SIG-M5 (cell line): ENCODE measurements around the gene NEK11.
A peak's percentile ranks its signal among the peaks of the same experiment; 100 is the strongest.
"Not testable (repeated sequence)": the region's sequence is repeated elsewhere in the genome, so short reads cannot be mapped to it uniquely, and the experiment has no call there.

Source experiments
- DNase-seq: peaks from one replicate; lab custom pipeline; 2025; lab: John Stamatoyannopoulos, UW

NEK11 gene

GRCh38 chr3:131357275-131357674 lies 330.6 kb downstream of the NEK11 start:
- DNase-seq: no peak

- no peak for DNase-seq
These were observed 333.6 kb downstream of the NEK11 start for GRCh38 chr3:131360191-131360755.

- DNase-seq: not testable (repeated sequence)
These were observed 334.4 kb downstream of the NEK11 start for GRCh38 chr3:131361066-131361463.

GRCh38 chr3:131361464-131362421 lies 335.1 kb downstream of the NEK11 start:
- no peak for DNase-seq

GRCh38 chr3:131363275-131363674 lies 336.6 kb downstream of the NEK11 start:
- DNase-seq: no peak

GRCh38 chr3:131370935-131371687 lies 344.4 kb downstream of the NEK11 start:
- no peak for DNase-seq

- no peak for DNase-seq
These were observed 345.0 kb downstream of the NEK11 start for GRCh38 chr3:131371688-131372066.

GRCh38 chr3:131374741-131375140 lies 348.1 kb downstream of the NEK11 start:
- no peak for DNase-seq

- DNase-seq: not testable (repeated sequence)
These were observed 354.3 kb downstream of the NEK11 start for GRCh38 chr3:131380821-131381444.

- peak; percentile 48 for DNase-seq
These were observed 355.0 kb downstream of the NEK11 start, which contains the start of gene NUDT16 for GRCh38 chr3:131381445-131382291. TSS of gene NUDT16 (plus strand) at chr3:131381774. CDS start at chr3:131381805, 31 bp downstream.

- peak; percentile 10 for DNase-seq
These were observed 359.9 kb downstream of the NEK11 start for GRCh38 chr3:131386429-131387165.

GRCh38 chr3:131387796-131388489 lies 361.3 kb downstream of the NEK11 start:
- no peak for DNase-seq

- DNase-seq: no peak
These were observed 361.8 kb downstream of the NEK11 start for GRCh38 chr3:131388490-131388799.

GRCh38 chr3:131390331-131390730 lies 363.7 kb downstream of the NEK11 start:
- DNase-seq: no peak

GRCh38 chr3:131393051-131393450 lies 366.4 kb downstream of the NEK11 start:
- no peak for DNase-seq

- DNase-seq: no peak
These were observed 367.2 kb downstream of the NEK11 start for GRCh38 chr3:131393868-131394267.

GRCh38 chr3:131394400-131394799 lies 367.7 kb downstream of the NEK11 start:
- DNase-seq: no peak

- DNase-seq: no peak
These were observed 369.5 kb downstream of the NEK11 start for GRCh38 chr3:131396170-131396569.

- no peak for DNase-seq
These were observed 371.2 kb downstream of the NEK11 start for GRCh38 chr3:131397889-131398288.
